GM19239 (cell line): Measurements from ENCODE around the gene ADRB1.

ENCODE experiments used
- DNase-seq: peaks from one replicate; pipeline ENCODE4 v3.0.0; 2011; ENCODE audit warnings: low spot score; ENCODE audit not compliant: insufficient read length
- FAIRE-seq: peaks from 2 replicates; lab custom pipeline; 2011; peaks lifted over from hg19 to GRCh38; lab: Jason Lieb, UNC

Gene ADRB1

DNA sequence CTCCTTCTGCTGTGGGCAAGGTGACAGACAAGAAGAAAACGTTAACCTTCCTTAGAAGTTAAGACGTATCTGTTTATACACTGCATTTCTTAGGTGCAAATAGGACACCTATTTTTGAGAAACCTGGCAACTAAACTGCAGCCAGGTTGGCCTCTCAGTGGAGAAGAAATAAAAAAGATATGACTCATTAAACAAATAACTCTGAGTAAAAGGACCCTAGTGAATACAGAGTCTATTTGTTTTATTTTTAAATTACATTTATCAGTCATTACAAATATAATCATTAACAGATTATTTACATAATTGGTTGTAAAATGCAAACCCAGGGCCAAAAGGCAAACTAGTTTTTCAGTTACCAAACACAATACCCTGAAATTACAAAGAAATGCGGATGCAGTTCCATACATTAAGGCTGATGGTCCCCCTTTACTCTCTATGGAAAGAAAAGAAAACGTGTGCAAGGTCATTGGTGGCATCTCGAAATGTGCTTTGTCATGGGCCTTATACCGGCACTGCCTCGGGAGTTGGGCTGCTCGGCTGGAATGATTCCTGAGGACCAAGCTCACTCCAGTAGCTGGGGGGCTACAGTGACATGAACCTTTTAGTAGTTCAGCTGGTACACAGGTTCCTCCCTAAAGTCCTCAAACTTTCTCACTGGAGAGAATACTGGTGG lies 38.4 kb downstream of the ADRB1 start:
- no peak for FAIRE-seq

DNA sequence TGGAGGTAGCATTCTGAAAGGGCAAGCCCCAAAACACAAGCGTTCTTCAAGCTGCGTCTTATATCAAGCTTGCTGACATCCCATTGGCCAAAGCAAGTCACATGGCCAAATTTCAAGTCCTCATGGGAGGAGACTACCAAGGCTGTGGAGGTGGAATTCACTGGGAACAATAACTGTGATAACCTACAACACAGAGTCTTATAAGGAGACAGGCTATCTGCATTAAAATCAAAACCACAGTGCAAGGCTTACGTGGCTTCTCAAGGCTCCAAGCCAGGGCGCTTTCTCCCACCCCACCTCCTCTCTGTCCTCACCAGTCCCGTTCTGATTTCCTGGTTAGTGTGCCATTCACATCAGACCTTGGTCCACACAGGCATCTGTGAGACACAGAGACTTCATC lies 39.4 kb downstream of the ADRB1 start:
- no peak for DNase-seq
- no peak for FAIRE-seq

More for the DNA sequence above, 38.4 kb downstream of the ADRB1 start:
- DNase-seq = no peak

DNA sequence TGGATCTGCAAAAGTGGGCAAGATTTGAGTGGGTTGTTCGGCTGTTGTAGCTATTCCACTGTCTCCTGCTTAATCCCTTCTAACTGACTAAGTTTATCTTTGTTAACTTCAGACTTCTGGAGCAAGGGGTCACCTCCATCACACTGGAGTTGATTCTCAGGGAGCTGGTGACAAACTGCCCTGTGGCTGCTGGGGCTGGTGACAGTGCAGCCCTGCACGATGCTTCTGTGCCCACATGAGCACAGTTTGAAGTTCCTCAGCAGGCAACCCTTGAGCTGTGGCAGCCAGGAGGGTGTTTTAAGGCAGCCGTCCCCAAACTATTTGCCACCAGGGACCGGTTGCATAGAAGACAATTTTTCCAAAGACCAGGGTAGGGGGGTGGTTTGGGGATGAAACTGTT lies 40.5 kb downstream of the ADRB1 start:
- DNase-seq = no peak

DNA sequence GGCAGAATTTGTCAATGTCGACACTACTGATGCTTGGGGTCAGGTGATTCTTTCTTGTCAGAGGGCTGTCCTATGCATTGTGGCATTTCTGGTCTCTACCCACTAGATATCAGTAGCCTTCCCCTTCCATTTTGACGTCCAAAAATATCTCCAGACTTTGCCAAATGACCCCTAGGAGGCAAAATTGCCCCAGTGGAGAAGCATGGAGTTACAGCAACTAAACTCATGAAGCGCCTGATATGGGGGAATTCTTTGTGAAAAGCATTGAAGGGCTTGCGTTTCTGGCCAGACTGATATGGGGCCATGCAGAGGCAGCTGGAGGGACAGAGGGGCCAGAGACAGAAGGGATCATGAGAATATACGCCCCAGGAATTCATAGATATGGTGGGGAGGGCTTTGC lies 43.6 kb downstream of the ADRB1 start:
- DNase-seq (no peak), FAIRE-seq (no peak)

More for the DNA sequence above, 40.5 kb downstream of the ADRB1 start:
- FAIRE-seq = no peak

DNA sequence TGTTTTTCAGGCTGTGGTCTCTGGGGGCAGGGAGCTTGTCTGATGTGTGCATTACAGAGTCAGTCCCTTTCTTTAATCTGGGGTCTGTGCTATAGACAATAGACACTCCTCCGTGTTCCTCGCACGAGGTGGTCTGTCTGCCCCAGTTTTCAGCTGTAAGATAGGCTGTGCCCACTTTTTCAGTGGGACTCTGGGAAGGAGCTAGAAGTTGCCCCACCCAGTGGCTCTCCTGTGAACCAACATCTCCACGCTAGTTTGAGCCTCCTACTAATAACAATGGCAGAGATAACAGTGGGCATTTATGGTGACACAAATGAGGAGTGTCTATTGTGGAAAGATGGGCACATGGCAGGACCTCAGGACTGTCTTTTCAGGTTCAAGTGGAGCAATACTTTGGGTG lies 44.0 kb downstream of the ADRB1 start:
- DNase-seq (no peak), FAIRE-seq (no peak)

DNA sequence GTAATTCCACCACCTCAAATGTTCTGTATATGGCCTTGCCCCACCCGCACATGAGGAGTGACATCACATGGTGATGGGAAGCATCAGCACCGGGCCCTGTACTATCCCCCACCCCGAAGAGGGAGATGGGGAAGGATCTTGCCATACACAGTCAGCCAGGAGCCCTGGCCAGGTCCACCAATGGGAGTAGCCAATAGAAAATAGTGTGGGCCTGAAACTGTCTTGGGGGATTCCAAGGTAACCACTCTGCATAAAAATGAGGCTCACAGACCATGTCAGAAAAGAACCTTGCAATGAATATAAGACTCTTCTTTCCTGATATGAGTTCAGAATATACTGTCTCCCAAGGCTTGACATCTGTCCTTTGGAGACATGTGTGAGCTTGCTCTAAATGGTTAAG lies 51.1 kb downstream of the ADRB1 start:
- no peak for DNase-seq
- no peak for FAIRE-seq

DNA sequence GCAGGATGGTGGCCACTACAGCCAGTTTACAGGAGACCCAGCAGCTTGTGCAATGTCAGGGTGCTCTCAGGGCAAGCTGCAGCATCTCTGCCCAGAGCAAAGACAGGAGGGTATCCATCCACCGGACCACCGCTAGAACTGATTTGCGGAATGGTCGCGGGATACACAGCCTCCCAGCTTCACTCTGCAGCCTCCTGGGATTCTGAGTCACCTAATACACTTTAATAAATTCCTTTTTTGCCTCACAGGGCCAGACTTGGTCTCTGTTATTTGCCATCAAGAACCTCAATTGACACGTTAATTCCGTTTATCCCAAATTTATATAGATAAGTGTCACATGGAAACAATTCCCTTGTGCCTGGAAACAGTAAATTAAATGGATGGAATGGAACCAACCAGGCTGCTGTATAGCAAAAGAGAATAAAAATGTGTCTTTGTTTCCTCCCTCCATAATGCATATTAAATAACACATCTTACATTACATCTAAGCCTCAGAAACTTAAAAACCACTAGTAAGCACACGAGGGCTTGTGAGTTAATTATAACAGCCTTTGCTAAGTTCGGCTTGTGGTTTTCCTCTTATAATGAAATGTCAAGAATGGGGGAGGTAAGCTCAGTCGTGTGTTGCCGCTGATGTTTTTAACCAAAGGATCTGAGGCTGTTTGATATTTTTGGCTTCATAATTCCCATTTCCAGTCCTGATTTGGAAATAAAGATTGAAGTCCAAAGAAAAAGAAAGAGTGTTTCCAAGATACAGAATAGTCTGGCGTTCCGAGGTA lies 52.1 kb downstream of the ADRB1 start:
- peak; percentile 26 for DNase-seq
- peak; percentile 93 for FAIRE-seq
